Left ventricle myocardium inferior (tissue), 1 donor: ENCODE data around the gene GPC5. TPM values are rescaled to one million over a fixed set of nuclear protein-coding genes. Genes with fewer than 3 reads are reported as not detected.

Experiments used
- DNase-seq: peaks from one replicate; pipeline ENCODE4 v3.0.0-alpha.2; 2020
- H3K27ac ChIP-seq: fragments of 200-600 bp; replicated peaks from 2 replicates; pipeline ENCODE4 v1.8.0; 2021
- H3K27me3 ChIP-seq: fragments of 200-600 bp; 2 replicates; pipeline ENCODE4 v1.8.0; 2021; ENCODE audit warnings: low read depth
- H3K36me3 ChIP-seq: fragments of 200-600 bp; 2 replicates; pipeline ENCODE4 v1.8.0; 2021
- H3K4me1 ChIP-seq: fragments of 200-600 bp; 2 replicates; pipeline ENCODE4 v1.8.0; 2021
- H3K4me3 ChIP-seq: fragments of 200-600 bp; 2 replicates; pipeline ENCODE4 v1.8.0; 2021; ENCODE audit warnings: mild to moderate bottlenecking, moderate library complexity
- H3K9me3 ChIP-seq: fragments of 200-600 bp; replicated peaks from 2 replicates; pipeline ENCODE4 v1.8.0; 2021
- intact Hi-C: fragments of 100-400 bp; cut with micrococcal nuclease; formaldehyde crosslinking; loops from one replicate; pipeline ENCODE4 v1.11.0; 2022
- total RNA-seq: library from RNA; stranded (reverse); fragmentation: NEBNext Ultra II Directional; extraction: Animal tissue kit (Norgen Biotek cat#: 25700); gene quantifications from one replicate; pipeline ENCODE4 v1.2.1, GENCODE V29; 2021
- TF ChIP-seq, protein P1 (sequence below): fragments of 200-600 bp; IDR thresholded peaks from 2 replicates; pipeline ENCODE4 v1.8.0; 2021; ENCODE audit warnings: antibody characterized with exemption, mild to moderate bottlenecking, borderline replicate concordance
- donor health status: DM: no; HTN: yes; CAD: no; lungs with severe emphysema.

The GPC5 gene
- total RNA-seq, 1 donor from 2014 or later: 1.5 TPM

DNA sequence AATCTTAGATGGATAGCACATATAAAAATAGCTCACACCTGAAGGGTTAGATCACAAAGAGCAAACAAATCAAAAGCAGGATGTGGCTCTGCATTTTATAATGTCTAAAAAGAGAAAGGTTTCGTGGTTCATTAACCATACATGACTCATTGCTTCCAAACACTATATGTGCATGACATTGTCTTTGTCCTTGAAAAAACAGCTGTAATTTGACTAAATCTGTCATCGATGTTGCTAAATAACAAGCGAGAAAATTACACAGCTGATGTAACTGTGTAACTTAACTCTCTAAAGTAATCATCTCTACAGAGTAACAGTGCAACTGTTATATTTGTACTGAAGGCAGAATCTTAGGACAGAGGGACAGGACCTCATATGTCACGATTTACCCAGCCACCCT, 1445.1 kb downstream of the GPC5 start:
- intact Hi-C loops: no loop called here
- Histone ChIP-seq H3K4me3 (no peak overlapping the region), H3K27ac (no peak overlapping the region), H3K27me3 (no peaks in the 10 kb centered on the region), H3K36me3 (no peaks in the 10 kb centered on the region), H3K4me1 (no peaks in the 10 kb centered on the region), H3K9me3 (peaks cover 19% of the 10 kb centered on the region)
- no peak for DNase-seq
- TF ChIP-seq, protein P1, sequence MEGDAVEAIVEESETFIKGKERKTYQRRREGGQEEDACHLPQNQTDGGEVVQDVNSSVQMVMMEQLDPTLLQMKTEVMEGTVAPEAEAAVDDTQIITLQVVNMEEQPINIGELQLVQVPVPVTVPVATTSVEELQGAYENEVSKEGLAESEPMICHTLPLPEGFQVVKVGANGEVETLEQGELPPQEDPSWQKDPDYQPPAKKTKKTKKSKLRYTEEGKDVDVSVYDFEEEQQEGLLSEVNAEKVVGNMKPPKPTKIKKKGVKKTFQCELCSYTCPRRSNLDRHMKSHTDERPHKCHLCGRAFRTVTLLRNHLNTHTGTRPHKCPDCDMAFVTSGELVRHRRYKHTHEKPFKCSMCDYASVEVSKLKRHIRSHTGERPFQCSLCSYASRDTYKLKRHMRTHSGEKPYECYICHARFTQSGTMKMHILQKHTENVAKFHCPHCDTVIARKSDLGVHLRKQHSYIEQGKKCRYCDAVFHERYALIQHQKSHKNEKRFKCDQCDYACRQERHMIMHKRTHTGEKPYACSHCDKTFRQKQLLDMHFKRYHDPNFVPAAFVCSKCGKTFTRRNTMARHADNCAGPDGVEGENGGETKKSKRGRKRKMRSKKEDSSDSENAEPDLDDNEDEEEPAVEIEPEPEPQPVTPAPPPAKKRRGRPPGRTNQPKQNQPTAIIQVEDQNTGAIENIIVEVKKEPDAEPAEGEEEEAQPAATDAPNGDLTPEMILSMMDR: no peak

DNA sequence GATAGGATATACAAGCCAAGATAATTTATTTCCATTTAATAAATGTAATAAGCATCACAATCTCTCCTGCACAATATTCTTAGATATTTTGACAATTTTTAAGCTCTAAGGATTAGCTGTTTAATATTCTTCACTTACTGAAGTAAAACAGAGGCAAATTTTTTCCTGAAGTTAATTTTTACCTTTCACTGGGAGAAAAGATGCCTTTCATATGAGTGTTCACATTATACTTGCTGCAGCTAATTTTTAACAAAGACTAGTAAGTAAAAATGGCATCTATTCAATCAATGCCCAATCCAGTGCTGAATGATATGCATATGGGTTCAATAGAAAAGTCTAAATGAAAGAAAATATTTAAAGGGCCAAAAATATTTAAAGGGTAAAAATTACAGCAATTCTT, 1451.0 kb downstream of the GPC5 start:
- TF ChIP-seq, protein P1: no peak
- DNase-seq: no peak

DNA sequence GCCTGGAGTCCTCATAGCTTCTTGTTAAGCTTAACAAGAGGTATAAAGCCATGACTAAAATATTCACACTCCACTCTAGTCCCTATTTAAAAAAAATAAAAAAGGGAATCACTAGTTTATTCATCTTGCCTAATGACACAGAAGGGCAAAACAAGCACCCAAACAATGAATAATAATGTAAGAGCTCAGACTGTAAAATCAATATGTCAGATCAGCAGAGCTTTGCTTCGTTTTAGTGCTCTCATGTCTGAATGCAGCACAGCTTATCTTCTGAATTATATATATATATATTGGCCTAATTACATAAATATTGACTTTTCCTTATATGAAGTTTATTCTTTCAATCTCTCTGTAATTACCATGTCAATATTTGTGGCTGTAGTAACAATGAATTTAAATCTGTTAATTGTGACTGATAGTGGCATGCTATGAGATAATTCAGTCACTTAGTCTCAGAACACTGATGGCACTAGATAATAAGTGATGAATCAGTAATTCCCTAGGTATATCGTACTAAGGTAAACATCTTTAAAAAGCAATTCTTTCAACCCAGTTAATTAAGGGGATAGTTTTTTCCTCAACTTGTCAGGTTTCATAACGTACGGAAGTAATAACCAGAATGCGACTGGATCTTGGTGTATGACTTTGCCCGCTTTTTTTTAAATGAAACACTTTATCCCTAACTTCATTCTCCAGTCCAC, 1466.3 kb downstream of the GPC5 start:
- Histone ChIP-seq H3K9me3 (no peaks in the 10 kb centered on the region), H3K4me3 (no peak overlapping the region), H3K36me3 (no peaks in the 10 kb centered on the region), H3K27me3 (no peaks in the 10 kb centered on the region), H3K4me1 (no peaks in the 10 kb centered on the region), H3K27ac (no peak overlapping the region)
- DNase-seq: no peak
- TF ChIP-seq, protein P1: no peak
- intact Hi-C loops: no loop called here

More for the DNA sequence above, 1451.0 kb downstream of the GPC5 start:
- Histone ChIP-seq H3K4me3 (no peak overlapping the region), H3K27me3 (no peaks in the 10 kb centered on the region), H3K9me3 (no peaks in the 10 kb centered on the region), H3K27ac (no peak overlapping the region), H3K4me1 (no peaks in the 10 kb centered on the region), H3K36me3 (no peaks in the 10 kb centered on the region)
- intact Hi-C loops: no loop called here

DNA sequence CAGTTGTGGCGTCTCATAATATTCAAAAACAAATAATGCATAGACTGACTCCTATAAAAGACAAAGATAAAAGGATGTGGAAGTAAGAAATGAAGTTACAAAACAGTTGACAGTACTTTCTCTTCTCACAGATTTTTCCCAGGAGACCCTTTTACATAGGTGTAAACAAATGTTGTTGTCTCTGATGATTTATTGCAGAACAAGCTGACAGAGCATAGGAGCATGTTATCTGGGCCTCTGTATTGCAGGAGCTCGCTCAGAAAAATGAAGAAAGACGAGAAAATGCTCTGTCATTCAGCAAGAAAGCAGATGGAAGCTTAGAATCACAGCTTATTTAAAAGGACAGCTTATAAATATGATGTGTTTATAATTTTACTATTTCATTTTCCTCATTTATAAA, 1474.6 kb downstream of the GPC5 start:
- intact Hi-C loops: no loop called here
- TF ChIP-seq, protein P1: no peak

DNA sequence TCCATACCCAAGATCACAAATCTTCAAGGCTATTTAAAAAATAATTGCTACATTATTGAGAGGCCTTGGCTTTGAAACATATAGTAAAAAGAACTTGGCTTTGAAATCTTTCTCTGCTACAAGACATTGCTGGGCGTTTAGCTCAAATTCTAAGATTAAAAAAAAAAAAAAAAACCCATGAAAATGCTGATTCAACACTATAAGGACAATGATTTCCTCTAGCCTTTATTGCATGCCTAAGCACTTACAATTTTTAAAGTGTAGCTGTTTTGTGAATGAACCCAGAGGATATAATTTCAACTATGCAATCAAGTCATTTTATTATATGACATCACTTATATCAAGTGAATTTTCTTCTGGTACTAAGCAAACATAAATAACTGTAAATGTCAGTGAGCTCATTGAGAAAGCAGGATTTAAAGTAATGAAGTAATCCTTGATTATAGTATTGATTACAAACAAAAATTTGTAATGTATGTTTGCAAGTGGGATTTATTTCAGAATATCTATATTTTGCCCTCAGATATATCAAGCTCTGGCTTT, 1488.2 kb downstream of the GPC5 start:
- Histone ChIP-seq H3K27me3 (no peaks in the 10 kb centered on the region), H3K27ac (no peak overlapping the region), H3K36me3 (no peaks in the 10 kb centered on the region), H3K9me3 (no peaks in the 10 kb centered on the region), H3K4me1 (no peaks in the 10 kb centered on the region), H3K4me3 (no peak overlapping the region)
- no peak for DNase-seq
- intact Hi-C loops: no loop called here
- TF ChIP-seq, protein P1: no peak

More for the DNA sequence above, 1474.6 kb downstream of the GPC5 start:
- H3K9me3 ChIP-seq: peaks cover 12% of the 10 kb centered on the region
- no peak overlapping the region for H3K4me3 ChIP-seq
- no peak overlapping the region for H3K27ac ChIP-seq
- no peaks in the 10 kb centered on the region for H3K4me1 ChIP-seq
- no peaks in the 10 kb centered on the region for H3K27me3 ChIP-seq
- DNase-seq: no peak
- H3K36me3 ChIP-seq: no peaks in the 10 kb centered on the region
